DND-41 (cell line): ENCODE measurements around the gene PREP.

Source experiments
- EZH2 ChIP-seq: IDR thresholded peaks from 3 replicates; pipeline ENCODE4 v1.6.1; 2012; ENCODE audit warnings: borderline replicate concordance, low read depth, mild to moderate bottlenecking, moderate library complexity, low read length, inconsistent platforms; ENCODE audit not compliant: severe bottlenecking
- TF ChIP-seq, protein P1 (sequence below): IDR thresholded peaks from 2 replicates; pipeline ENCODE4 v1.5.1; 2012; ENCODE audit warnings: borderline replicate concordance, low read length, moderate library complexity, mild to moderate bottlenecking; ENCODE audit not compliant: poor library complexity, severe bottlenecking; ENCODE audit errors: extremely low read depth

DNA sequence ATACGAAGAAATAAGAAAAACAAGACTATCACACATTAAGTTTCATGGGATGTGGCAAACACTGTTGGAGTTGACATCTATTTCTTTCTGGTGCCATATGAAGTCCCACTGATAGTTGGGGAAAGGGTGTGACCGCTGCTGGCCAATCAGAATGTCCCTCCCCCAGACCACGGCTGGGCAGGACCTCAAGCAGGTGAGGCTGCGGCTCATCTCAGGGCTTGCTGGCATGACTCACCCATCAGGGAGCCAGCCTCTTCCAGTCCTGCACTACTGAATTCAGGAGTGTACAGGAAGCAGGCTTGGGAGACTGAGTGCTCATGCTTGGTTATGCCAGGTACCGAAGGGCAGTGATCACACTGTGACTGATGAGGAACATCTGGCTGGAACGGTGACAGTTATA lies 18.9 kb downstream of the PREP start:
- TF ChIP-seq, protein P1, sequence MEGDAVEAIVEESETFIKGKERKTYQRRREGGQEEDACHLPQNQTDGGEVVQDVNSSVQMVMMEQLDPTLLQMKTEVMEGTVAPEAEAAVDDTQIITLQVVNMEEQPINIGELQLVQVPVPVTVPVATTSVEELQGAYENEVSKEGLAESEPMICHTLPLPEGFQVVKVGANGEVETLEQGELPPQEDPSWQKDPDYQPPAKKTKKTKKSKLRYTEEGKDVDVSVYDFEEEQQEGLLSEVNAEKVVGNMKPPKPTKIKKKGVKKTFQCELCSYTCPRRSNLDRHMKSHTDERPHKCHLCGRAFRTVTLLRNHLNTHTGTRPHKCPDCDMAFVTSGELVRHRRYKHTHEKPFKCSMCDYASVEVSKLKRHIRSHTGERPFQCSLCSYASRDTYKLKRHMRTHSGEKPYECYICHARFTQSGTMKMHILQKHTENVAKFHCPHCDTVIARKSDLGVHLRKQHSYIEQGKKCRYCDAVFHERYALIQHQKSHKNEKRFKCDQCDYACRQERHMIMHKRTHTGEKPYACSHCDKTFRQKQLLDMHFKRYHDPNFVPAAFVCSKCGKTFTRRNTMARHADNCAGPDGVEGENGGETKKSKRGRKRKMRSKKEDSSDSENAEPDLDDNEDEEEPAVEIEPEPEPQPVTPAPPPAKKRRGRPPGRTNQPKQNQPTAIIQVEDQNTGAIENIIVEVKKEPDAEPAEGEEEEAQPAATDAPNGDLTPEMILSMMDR: no peak
- TF ChIP-seq EZH2: no peak
